Adrenal gland (tissue), 12 donors: ENCODE measurements around the gene SOAT2. TPM values are rescaled to one million over a fixed set of nuclear protein-coding genes. Genes with fewer than 3 reads are reported as not detected.

Experiments used
- DNase-seq, 7 donors: peaks; one replicate each; pipeline ENCODE4 v3.0.0-alpha.2; 2019 to 2020
- H3K27ac ChIP-seq, 5 donors: fragments of 200-600 bp; sonication (generic) in 4 of 5; 1 replicate in 3 of 5; 2 replicates in 2 of 5; pipeline versions ENCODE4 v1.5.1 to v1.8.0; 2016 to 2020; ENCODE audit warnings: mild to moderate bottlenecking in 1 of 5
- H3K27me3 ChIP-seq: fragments of 200-600 bp; 2 replicates; pipeline ENCODE4 v1.8.0; 2021
- H3K36me3 ChIP-seq, 2 donors: fragments of 200-600 bp; replicated peaks in 1 of 2; 1 replicate in 1 of 2; 2 replicates in 1 of 2; pipeline versions ENCODE4 v1.5.1 to v1.8.0; 2018 to 2022
- H3K4me1 ChIP-seq, 2 donors: fragments of 200-600 bp; replicated peaks in 1 of 2; 1 replicate in 1 of 2; 2 replicates in 1 of 2; pipeline versions ENCODE4 v1.5.1 to v1.8.0; 2018 to 2021
- H3K4me3 ChIP-seq, 4 donors: fragments of 200-600 bp; sonication (generic) in 3 of 4; one replicate each; pipeline ENCODE4 v1.5.1; 2016 to 2018
- H3K9me3 ChIP-seq, 3 donors: fragments of 200-600 bp; sonication (generic) in 1 of 3; replicated peaks in 1 of 3; 1 replicate in 2 of 3; 2 replicates in 1 of 3; pipeline versions ENCODE4 v1.5.1 to v1.8.0; 2016 to 2021
- POLR2A ChIP-seq, 2 donors: fragments of 450-650 bp; IDR thresholded peaks; one replicate each; pipeline ENCODE4 v1.6.1; 2017; ENCODE audit warnings: antibody characterized with exemption in 2 of 2, mild to moderate bottlenecking in 2 of 2, moderate library complexity in 1 of 2
- WGBS, 4 donors: extraction: QIAGEN DNeasy Blood & Tissue Kit in 2 of 4; methylation state at CpG; one replicate each; pipeline versions ENCODE4 v1.1.5 to v1.1.7; 2013 to 2017; 5-methylcytosine and 5-hydroxymethylcytosine counted together
- intact Hi-C, 2 donors: fragments of 100-400 bp; cut with DNase I; formaldehyde crosslinking; loops; one replicate each; pipeline versions ENCODE4 v1.14.1 to v1.15.0; 2022 to 2023
- polyA plus RNA-seq, 3 donors: library from polyadenylated mRNA; stranded (reverse); fragments of 200-250 nt in 2 of 3; fragments of 350-450 nt in 1 of 3; fragmentation: Illumina TruSeq in 1 of 3; extraction: RNeasy Lipid Tissue Mini Kit (QIAGEN cat#74804) in 1 of 3; gene quantifications; one replicate each; pipeline ENCODE4 v1.2.3, GENCODE V29; 2013 to 2014
- total RNA-seq, 9 donors: library from RNA; depleted of rRNA in 4 of 9; stranded (reverse); fragments of >200 nt in 4 of 9; fragments of 120-200 nt in 1 of 9; fragmentation: NEBNext Ultra II Directional in 1 of 9; extraction: Animal tissue kit (Norgen Biotek cat#: 25700) in 1 of 9; gene quantifications; one replicate each; pipeline versions ENCODE4 v1.1.0 to v1.2.4, GENCODE V29; 2013 to 2023
- TF ChIP-seq, protein P1 (sequence below), 6 experiments: fragments of 450-650 bp in 4 of 6; fragments of 200-600 bp in 2 of 6; sonication (generic) in 1 of 6; IDR thresholded peaks; 1 replicate in 5 of 6; 2 replicates in 1 of 6; pipeline versions ENCODE4 v1.5.1 to v1.8.0; 2016 to 2021; ENCODE audit warnings: antibody characterized with exemption in 6 of 6, mild to moderate bottlenecking in 2 of 6, moderate library complexity in 1 of 6
- donor health status: healthy with polysubstance abuse.
- donor health status: Bipolar disorder and iron deficiency.
- donor health status: DM: yes; HTN: yes; CAD: no.
- donor health status: DM: no; HTN: no; CAD: no.
- donor health status: DM: no; HTN: no; CAD: no.
- donor health status: DM: yes; HTN: yes; CAD: no.

SOAT2 gene
- total and polyA plus RNA-seq, 12 donors: 0.34 to 0.79 (median 0.48) TPM; not detected in 9

DNA sequence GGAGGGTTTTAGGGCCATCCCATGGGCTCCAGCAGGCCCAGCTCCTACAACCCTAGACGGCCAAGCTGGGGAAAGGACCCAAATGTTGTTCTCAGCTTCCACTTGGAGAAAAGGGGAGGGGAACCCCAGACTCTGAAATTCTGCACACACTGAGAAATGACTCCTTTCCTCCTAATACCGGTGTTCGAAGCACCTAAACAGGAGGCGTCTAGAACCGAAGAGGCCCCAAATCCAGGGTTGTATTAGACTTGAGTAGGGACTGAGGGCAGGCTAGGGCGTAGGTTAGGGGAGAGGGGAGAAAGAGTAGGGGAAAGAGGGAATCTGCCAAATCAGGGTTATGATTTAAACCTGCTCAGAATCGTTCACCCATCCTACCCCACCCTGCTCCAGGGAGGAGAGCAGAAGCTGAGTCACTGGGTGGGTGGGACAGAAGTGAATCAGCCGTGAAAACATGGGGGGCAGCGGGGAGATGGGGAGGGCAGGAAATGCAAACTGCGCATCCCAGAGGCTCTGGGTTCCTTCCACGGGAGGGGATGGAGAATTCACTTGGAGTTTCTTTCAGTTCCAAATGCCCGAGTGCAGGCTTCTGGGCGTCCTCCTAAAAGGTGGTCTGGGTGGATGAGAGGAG is 4.8 kb upstream of the SOAT2 start:
- whole genome bisulfite sequencing, 4 donors: 41 to 58% (median 50%) methylated on average over 13 of the region's 13 CpGs
- intact Hi-C loops: loop anchor here (2.0 kb wide), 1 partner anchor 32 kb away; no protein-coding TSS in a partner anchor

DNA sequence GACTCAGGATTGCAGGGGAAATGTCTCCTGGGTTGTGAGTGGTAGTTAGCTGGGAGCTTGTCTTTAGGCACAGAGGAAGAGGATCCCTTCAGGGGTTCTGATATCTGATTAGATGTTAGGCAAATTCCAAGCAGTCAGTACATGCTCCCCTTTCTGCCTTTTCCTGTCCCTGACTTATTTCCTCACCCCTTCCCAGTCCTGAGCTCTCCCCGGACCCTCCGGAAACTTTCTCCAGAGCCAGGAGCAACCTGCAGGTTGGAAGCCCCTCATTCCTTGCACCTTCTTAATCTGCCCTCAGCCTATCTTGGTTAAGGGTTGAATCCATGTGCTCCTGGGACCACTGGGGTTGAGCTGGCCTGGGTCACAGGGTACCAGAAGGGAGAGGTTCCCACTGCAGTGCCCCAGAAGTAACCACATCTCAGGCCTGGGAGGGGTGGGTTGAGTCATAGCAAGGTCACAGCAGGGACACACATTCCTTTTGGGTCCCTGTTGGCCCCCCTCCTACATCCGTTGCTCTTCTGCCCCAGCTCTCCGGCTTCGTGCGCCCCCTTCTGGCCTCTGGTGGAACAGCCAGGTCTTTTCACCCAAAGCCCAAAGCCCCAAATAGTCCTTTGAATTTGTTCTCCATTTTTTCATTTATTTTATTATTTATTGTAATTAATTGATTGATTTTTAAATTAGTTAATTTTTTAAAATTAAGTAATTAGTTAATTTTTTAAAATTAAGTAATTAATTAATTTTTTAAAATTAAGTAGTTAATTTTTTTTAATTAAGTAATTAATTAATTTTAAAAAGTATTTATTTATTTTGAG is 4.0 kb upstream of the SOAT2 start:
- H3K36me3 ChIP-seq: no peaks in the 10 kb centered on the region
- peak overlapping the region in 4 of 5 donors; percentile 33 to 93 (median 66) for H3K27ac ChIP-seq
- H3K27me3 ChIP-seq: no peaks in the 10 kb centered on the region
- intact Hi-C loops: loop anchor here (2.0 kb wide), 1 partner anchor 32 kb away; no protein-coding TSS in a partner anchor
- H3K4me1 ChIP-seq: peaks cover 0 to 33% of the 10 kb centered on the region in 2 donors
- TF ChIP-seq, protein P1, sequence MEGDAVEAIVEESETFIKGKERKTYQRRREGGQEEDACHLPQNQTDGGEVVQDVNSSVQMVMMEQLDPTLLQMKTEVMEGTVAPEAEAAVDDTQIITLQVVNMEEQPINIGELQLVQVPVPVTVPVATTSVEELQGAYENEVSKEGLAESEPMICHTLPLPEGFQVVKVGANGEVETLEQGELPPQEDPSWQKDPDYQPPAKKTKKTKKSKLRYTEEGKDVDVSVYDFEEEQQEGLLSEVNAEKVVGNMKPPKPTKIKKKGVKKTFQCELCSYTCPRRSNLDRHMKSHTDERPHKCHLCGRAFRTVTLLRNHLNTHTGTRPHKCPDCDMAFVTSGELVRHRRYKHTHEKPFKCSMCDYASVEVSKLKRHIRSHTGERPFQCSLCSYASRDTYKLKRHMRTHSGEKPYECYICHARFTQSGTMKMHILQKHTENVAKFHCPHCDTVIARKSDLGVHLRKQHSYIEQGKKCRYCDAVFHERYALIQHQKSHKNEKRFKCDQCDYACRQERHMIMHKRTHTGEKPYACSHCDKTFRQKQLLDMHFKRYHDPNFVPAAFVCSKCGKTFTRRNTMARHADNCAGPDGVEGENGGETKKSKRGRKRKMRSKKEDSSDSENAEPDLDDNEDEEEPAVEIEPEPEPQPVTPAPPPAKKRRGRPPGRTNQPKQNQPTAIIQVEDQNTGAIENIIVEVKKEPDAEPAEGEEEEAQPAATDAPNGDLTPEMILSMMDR (IDR thresholded peaks at IDR 0.05): peak; percentile 93 to 99 (median 98)
- TF ChIP-seq POLR2A (IDR thresholded peaks at IDR 0.05): no peak
- H3K9me3 ChIP-seq: no peaks in the 10 kb centered on the region
- DNase-seq: peak; percentile 87 to 96 (median 92)
- 21 to 28% (median 22%) methylated on average over 6 of the region's 6 CpGs for WGBS, 4 donors
- H3K4me3 ChIP-seq: peak overlapping the region in 1 of 4 donors; percentile 64

More for the DNA sequence above, 4.8 kb upstream of the SOAT2 start:
- no peak for TF ChIP-seq POLR2A (IDR thresholded peaks at IDR 0.05)
- TF ChIP-seq, protein P1 (IDR thresholded peaks at IDR 0.05): no peak
- Histone ChIP-seq H3K27ac (peak overlapping the region in 4 of 5 donors; percentile 33 to 93 (median 66)), H3K36me3 (no peaks in the 10 kb centered on the region), H3K27me3 (no peaks in the 10 kb centered on the region), H3K4me3 (peak overlapping the region in 1 of 4 donors; percentile 64), H3K9me3 (no peaks in the 10 kb centered on the region), H3K4me1 (peaks cover 0 to 33% of the 10 kb centered on the region in 2 donors)
- DNase-seq: peak in 1 of 7 donors; percentile 52

DNA sequence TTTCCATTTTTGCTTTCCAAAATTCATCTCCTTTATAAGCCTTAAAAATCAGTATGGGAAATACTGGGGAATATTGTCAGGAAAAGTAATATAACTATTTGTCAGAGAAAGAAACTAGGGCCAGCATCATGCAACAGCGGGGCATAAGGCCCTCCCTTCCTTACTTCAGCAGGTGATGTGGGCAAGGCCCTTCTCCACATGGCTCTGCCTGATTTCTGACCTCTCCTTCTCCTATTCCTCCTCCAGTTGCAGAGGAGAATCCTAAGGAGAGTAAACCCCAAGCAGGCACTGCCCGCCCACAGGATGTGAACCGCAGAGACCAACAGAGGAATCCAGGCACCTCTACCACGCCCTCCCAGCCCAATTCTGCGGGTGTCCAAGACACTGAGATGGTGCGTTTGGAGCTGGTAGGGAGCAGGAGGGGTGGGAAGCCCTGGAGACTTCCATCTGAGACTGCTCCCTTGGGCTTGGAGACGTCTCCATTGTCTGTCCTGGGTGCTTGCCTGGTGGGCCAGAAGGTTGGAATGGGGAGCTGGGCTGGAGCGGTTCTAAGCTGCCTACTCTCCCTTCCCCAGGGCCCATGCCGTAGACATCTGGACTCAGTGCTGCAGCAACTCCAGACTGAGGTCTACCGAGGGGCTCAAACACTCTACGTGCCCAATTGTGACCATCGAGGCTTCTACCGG is 2.7 kb upstream of the SOAT2 start:
- no peak overlapping the region for H3K27ac ChIP-seq

More for the DNA sequence above, 2.7 kb upstream of the SOAT2 start:
- peak in 1 of 7 donors; percentile 51 for DNase-seq
- peaks cover 0 to 33% of the 10 kb centered on the region in 2 donors for H3K4me1 ChIP-seq
- no peaks in the 10 kb centered on the region for H3K36me3 ChIP-seq
- no peak overlapping the region for H3K4me3 ChIP-seq
- TF ChIP-seq, protein P1 (IDR thresholded peaks at IDR 0.05): no peak
- TF ChIP-seq POLR2A (IDR thresholded peaks at IDR 0.05): no peak
- 80 to 95% (median 83%) methylated on average over 12 to 13 of the region's 13 CpGs for WGBS, 4 donors
- intact Hi-C loops: no loop called here
- no peaks in the 10 kb centered on the region for H3K9me3 ChIP-seq
- no peaks in the 10 kb centered on the region for H3K27me3 ChIP-seq
